GM18907 (cell line): ENCODE results near the gene CEP170B.
"Not testable (repeated sequence)": the region's sequence is repeated elsewhere in the genome, so short reads cannot be mapped to it uniquely, and the experiment has no call there.

Experiments used
- ATAC-seq: cut with Tn5 transposase; IDR thresholded peaks from one replicate; pipeline ENCODE4 v1.9.1; 2021; ENCODE audit warnings: mild to moderate bottlenecking, moderate library complexity; ENCODE audit not compliant: unreplicated experiment

The CEP170B gene

GRCh38 chr14:104843442-104844305 lies 21.4 kb upstream of the CEP170B start:
- ATAC-seq: no peak

- no peak for ATAC-seq
Observed at GRCh38 chr14:104844306-104845032, 20.6 kb upstream of the CEP170B start.

- no peak for ATAC-seq
Observed at GRCh38 chr14:104845033-104845666, 19.9 kb upstream of the CEP170B start.

- no peak for ATAC-seq
Observed at GRCh38 chr14:104845834-104846441, 19.1 kb upstream of the CEP170B start.

- ATAC-seq: no peak
Observed at GRCh38 chr14:104852280-104852663, 12.8 kb upstream of the CEP170B start.

GRCh38 chr14:104855532-104856090 lies 9.5 kb upstream of the CEP170B start:
- no peak for ATAC-seq

- no peak for ATAC-seq
Observed at GRCh38 chr14:104856157-104856868, 8.8 kb upstream of the CEP170B start.

- ATAC-seq: no peak
Observed at GRCh38 chr14:104856869-104857860, 7.9 kb upstream of the CEP170B start.

GRCh38 chr14:104857931-104858330 lies 7.1 kb upstream of the CEP170B start:
- not testable (repeated sequence) for ATAC-seq

- no peak for ATAC-seq
Observed at GRCh38 chr14:104858811-104859426, 6.1 kb upstream of the CEP170B start.

- ATAC-seq: no peak
Observed at GRCh38 chr14:104859900-104860299, 5.2 kb upstream of the CEP170B start.

- no peak for ATAC-seq
Observed at GRCh38 chr14:104860414-104860813, 4.7 kb upstream of the CEP170B start.

GRCh38 chr14:104863131-104863862 lies 1.8 kb upstream of the CEP170B start:
- no peak for ATAC-seq

GRCh38 chr14:104863923-104864266 lies 1.2 kb upstream of the CEP170B start:
- ATAC-seq: no peak

- ATAC-seq: no peak
Observed at GRCh38 chr14:104864267-104865080, 594 bp upstream of the CEP170B start.

GRCh38 chr14:104865631-104866441 lies 768 bp downstream of the CEP170B start:
- no peak for ATAC-seq
